ENCODE measurements around the gene ZNF503.
A peak's percentile ranks its signal among the peaks of the same experiment; 100 is the strongest.

ZNF503 gene, protein sequence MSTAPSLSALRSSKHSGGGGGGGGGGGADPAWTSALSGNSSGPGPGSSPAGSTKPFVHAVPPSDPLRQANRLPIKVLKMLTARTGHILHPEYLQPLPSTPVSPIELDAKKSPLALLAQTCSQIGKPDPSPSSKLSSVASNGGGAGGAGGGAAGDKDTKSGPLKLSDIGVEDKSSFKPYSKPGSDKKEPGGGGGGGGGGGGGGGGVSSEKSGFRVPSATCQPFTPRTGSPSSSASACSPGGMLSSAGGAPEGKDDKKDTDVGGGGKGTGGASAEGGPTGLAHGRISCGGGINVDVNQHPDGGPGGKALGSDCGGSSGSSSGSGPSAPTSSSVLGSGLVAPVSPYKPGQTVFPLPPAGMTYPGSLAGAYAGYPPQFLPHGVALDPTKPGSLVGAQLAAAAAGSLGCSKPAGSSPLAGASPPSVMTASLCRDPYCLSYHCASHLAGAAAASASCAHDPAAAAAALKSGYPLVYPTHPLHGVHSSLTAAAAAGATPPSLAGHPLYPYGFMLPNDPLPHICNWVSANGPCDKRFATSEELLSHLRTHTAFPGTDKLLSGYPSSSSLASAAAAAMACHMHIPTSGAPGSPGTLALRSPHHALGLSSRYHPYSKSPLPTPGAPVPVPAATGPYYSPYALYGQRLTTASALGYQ

DNA sequence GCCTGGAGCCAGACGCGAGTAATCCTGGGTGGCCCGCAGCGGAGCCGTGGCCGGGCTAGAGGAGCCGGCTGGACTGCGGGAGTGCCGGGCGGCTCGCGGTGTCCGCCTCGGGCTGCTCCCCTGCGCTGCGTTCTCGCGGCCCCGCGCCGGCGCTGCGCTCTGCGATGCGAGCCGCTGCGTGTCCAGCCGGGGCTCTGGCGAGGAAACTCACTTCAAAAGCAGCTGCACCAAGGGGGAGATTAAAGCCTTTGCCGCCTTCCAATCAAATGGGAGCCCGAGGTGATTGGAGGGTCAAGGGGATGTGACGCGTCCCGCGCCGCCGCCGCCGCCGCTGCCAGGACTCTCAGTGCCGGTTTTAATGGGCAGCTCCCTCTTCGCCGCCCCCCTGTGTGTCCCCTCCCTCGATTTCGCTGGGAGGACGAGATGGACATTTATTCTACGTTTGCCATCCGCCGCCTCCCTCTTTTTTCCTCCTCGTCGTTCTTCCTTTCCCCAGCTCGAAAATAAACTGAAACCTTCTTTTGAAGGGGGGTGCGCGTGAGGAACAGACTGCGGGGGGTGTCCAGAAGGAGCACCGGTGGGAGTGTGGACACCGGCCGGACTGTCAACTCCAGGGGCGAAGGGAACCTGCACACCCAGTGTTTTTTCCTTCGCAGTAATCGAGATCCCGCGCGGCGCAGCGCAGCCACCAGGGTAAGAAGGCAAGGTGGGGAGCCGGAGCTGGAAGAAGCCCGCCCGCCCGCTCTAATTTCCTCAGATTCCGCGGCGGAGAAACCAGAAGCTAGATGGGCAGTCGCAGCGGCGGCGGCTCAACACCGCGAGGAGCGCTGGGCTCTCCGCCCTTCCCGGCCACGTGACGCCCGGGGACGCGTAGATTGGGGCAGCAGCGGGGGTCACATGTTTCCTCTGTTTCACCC is at the start of gene ZNF503:
Gene ZNF503, minus strand, starts transcription at position 196 of the 917 bp plus-strand sequence. CDS start 345 bp downstream, outside the sequence.
- DNase-seq (ENCODE audit: low read depth) = peak; percentile 99

DNA sequence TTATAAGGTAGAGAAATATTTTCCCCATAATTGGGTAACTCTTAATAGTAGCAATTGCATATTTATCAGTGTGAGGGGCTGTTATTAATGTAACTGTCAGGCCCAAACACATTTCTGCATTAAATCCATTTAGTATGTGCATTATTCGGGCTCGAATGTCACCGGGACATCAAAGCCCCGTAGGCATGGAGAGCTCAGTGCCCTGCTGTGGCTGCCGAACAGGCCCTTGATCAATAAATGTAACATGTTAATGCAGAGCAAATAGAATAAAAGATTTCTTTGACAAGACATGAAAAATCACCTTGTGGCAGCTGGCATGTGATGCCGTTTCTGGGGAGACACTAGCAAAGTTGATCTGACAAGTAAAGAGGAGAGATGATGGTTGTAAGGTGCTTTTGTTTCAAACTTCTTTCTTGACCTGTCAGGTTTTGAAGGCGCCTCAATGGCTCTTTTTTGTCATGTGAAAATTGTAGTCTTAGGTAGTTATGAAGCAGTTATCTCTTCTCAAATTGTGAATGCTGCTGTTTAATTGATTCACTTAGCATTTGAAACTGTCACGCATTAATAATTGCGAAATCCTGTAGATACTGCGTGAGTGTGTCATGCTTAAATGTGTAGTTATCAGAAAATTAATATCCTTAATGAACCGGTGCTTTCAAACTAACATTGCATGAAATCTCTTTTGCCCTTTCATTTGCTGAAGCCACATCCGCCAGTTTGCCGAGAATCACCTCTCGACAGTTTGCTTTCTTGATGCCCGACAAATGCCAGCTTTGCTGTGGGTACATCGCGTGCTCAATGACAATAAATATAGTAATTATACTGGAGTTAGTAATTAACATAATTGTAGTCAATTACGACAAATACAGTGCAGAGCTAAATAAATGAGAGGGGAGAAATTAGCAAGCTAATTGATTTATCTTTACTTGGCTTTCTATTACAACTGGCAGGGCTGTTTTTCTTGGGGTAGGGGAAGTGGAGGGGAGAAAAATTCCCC is 49.4 kb upstream of the ZNF503 start:
- no peak for DNase-seq (ENCODE audit: low read depth)

DNA sequence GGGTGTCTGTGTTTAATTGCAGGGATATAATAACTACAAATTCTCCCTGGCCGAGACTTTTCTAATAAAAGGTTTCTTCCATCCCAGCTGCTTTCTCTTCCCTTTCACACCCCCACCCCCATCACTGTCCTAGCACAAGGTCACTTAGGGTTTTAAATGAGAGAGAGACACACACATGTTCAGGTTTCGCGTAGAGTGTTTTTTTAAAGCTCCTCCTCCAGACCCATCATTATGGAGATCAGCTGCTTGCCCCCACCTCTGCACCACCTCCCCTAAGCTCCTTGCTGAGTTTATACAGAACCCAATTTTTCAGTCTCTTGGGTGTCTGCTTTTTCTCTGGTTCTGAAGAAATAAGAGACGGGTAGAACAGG is 48.5 kb upstream of the ZNF503 start:
- DNase-seq (ENCODE audit: low read depth) = no peak

DNA sequence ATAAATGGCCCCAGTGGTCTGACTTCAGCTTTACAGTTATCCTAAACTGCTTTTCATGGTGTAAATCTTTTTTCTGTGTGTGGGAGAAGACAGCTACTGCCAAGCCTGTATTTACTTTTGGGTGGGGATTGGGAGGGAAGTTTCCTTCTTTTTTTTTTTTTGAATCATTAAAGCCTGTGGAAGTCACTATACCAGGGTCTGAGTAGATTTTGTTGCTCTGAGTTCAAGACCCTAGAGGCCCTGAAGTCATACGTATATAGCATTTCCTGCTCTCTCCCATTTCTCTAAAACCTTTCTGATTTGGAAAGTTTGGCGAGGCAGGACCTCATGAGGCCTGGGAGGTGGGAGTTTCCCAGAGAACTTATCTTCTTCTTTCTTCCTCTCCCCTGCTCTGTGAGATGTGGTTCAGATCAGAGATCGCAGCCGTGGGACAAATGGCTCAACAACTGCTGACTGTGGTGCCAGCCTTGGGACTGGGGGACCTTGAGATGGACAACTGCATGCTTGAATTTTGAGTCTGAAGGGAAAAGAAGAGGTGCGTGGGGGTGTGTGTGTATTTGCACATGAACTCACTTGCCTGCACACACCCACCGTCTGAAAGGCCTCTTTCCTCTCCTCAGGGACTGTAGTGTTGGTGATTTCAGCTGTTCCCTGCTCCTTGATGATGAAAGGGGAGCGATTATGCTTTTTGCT is 48.0 kb upstream of the ZNF503 start:
- no peak for DNase-seq (ENCODE audit: low read depth)

DNA sequence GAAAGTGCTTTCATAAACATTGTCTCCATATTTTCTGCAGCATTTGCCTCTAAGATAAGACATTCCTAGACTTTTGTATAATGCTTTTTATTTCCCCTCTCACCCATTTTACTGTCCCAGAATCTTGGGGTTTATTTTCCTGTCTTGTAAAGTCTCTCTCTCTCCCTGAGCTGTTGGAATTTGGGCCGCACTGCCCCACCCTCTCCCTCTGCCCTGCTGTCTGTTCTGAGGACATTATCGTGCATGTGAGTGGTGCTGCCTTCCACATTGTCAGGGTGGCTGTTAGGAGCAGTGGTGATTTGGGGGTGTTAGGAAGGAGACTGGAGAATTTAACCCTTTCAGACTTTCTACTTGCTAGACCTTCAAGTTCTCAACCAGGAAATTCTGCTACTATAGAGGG is 46.6 kb upstream of the ZNF503 start:
- DNase-seq (ENCODE audit: low read depth) = no peak

DNA sequence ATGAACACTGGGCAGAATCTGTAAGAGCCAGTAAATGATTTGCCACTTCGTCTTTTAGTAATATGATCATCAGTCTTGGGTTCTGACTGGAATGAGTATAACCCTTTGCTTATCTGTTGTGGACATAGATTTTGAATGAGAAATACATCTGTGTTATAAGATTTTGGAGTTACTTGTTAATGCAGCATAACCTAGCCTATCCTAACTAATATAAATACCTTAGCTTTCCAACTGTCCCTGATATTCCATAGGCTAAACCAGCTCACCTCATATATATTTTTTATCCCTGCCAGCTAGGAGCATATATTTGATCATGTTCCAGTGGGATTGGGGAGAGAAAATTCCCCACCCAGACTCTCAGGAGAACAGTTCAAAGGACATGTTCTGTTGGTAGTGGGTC is 44.9 kb upstream of the ZNF503 start:
- no peak for DNase-seq (ENCODE audit: low read depth)

DNA sequence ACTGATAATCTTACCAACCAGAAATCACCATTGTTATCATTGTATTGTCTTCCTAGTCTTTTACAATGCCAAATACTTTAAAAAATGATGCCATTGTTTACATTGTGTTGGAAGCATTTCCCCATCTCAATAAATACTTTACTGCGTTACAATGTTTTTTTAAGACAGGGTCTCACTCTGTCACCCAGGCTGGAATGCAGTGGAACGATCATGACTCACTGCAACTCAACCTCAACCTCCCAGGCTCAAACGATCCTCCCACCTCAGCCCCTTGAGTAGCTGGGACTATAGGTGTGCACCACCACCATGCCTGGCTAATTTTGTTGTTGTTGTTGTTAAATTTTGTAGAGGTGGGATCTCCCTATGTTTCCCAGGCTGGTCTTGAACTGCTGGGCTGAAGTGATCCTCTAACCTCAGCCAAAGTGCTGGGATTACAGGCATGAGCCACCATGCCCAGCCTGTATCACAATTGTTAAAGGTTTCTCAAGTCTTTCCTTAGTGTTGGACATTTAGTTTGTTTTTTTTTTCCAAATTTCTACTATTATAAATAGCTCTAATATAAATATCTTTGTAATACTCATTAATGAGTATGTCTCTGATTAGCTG is 43.3 kb upstream of the ZNF503 start:
- DNase-seq (ENCODE audit: low read depth) = no peak

DNA sequence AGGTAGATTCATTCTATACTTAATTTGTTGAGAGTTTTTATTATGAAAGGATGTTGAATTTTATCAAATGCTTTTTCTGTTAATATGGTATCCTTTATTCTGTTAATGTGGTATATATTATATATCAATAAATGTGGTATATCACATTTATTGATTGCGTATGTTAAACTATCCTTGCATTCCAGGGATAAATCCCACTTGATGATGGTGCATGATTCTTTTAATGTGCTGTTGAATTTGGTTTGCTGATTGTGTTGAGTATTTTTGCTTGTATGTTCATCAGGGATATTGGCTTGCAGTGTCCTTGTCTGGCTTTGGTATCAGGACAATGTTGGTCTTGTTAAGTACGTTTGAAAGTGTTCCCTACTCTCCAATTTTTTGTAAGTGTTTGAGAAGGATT is 41.8 kb upstream of the ZNF503 start:
- DNase-seq (ENCODE audit: low read depth) = no peak

DNA sequence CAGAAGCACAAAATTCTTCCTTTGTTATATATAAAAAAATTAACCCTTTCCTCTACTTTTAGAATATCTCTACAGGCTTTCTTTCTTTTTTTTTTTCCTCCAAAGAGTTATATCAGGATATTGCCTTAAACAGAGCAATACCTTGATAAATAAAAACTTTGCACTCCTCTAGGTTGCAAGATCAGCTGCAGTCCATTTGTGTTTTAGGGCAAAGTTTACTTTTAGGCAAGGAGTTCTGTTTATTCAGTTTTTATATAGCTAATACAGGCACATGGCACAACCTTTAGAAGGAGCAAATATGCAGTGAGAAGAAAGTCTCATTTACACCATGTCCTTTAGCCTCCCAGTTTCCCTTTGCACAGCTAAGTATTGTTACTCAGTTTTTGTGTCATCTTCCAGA is 40.1 kb upstream of the ZNF503 start:
- DNase-seq (ENCODE audit: low read depth) = no peak

DNA sequence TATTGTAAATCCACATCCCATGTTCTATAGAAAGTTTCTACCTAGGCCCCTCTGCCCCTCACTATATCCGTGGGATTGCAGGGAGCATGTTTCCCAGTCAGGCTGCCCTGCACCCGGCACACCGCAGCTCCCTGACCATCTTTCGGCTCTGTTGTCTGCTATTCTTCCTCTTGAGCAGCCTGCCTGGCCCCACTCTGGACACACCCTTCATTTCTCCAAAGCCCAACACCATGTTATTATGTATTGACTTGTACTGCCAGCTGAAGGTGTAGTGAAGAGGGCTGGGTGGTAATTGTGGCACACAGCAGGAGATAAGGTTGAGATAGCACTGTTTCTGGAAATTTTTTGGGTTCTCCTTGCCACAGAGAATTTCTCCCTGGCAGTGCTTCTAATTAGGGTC is 39.6 kb upstream of the ZNF503 start:
- no peak for DNase-seq (ENCODE audit: low read depth)

DNA sequence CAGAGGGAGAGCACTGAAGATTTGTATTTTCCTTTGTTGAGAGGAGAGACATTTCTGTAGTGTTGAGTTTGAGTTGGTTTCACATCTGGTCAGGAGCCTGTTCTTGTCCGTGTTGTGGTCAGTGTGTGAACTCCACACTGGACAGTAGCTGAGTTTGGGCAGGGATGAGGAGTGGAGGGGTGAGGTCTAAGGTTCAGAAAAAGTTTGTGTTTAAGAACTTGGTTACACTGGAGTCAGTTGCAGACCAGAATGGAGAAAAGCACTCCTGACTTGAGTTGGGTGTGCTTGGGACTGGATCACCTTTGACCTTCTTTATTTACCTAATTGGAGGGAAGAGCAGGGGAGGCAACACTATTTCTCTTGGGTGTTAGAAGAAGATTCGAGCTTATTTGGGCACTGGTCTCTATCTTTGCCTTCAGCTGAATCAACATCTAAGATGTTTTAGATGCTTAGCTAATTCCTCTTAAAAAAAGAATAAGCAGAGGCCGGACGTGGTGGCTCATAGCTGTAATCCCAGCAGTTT is 38.8 kb upstream of the ZNF503 start:
- DNase-seq (ENCODE audit: low read depth) = no peak

DNA sequence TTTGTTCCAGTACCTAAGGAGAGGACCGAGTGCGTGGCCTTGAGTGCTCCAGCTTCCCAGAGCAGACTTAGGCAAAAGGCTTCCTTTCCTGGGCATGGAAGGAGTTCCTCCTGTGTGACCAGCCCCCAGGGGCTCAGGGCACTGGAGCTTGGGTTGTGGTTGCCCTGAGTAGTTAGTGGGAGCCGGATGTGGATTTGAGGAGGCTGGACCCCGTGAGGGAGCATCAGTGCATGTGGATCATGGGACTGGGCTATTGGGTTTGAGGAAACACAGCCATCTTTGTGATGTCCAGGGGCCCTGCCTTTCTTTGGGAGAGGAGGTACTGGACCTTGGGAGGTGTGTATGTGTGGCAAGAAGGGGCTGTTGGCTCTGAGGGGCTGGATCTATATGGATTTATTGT is 38.2 kb upstream of the ZNF503 start:
- no peak for DNase-seq (ENCODE audit: low read depth)

DNA sequence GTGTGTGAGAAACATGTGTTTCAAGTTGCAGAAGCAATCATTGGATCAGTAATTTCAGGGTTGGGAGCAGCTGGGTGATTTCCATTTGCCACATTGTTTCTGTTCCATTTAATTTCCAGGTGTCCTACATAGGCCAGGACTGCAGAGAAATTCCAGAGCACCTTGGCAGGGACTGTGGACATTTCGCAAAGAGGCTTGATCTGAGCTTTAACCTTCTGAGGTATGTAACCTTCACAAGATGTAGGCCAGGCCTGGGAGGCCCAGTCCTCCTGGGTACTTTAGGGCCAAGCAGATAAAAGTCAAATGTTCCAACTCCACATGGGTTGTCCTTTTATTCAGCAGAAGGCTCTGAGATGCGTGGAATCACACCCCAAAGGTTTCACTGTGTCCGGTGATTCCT is 36.7 kb upstream of the ZNF503 start:
- DNase-seq (ENCODE audit: low read depth) = no peak

DNA sequence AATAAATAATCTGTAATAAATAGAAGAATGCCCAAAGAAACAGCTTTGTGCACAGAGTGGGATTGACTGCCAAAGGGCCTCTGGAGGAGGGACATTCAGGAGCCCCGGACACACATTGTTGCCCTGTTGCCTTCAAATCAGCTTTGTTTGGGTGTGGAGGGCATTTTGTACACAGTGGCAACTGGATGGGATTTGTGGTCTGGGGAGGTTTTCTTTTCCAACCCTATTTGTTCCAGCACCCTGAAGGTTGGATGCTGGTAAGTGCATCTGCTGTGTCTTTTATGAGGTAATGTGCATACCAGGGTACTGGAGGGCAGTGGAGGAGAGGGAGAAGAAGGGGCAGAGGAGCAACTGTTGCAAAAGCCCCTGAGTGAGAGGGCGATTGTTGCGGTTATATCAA is 36.1 kb upstream of the ZNF503 start:
- no peak for DNase-seq (ENCODE audit: low read depth)

DNA sequence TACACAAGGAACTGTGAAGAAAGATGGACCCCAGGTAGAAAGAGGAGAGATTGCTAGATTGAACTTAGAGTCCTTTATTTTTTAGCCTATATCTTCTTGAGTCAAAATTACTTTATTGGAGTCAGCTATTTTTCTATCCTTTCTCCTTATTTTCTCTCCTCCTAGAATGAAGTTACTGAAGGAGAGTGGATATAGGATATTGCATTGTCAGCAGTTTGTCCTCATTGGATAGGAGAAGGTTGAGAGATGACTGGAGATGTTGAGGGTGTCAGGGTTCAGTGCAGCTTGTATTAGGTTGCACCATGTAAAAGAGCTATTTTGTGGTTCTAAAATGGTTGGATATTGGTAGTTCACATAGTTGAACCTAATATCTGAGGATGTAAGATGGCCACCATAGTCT is 35.3 kb upstream of the ZNF503 start:
- no peak for DNase-seq (ENCODE audit: low read depth)

DNA sequence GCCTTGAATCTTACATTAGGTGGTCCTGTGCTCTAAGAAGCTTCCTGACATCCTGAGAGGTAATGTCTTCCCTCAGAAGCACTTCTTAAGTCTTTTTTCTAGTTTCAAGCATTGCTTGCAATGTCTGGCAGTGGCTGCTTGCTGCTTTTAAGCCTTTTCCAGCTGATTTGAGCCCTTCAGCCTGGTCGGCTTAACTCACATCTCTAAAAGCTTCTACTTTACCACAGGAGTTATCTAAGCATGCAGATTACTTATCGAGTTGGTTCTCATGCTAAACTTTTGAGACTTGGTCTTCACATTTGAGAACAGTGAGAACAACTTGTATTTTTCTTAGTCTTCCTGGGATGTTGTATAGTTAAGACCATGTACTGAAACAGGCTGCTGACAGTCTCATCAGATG is 33.7 kb upstream of the ZNF503 start:
- DNase-seq (ENCODE audit: low read depth) = no peak

DNA sequence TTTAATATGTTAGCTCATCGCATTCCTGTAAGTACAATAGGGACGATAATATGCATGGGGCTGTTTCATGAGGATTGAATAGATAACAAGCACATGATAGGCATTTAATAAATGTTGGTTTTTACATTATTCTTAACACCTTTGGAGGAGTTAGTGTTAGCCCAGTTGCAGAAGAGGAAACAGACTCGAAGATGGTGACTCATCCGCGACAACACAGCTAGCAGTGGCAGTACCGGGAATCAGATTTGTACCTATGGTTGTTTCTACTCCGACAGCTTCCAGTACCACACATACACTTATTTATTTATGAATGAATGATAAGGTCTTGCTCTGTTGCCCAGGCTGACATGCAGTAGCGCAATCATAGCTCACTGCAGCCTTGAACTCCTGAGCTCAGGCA is 32.7 kb upstream of the ZNF503 start:
- DNase-seq (ENCODE audit: low read depth) = no peak

DNA sequence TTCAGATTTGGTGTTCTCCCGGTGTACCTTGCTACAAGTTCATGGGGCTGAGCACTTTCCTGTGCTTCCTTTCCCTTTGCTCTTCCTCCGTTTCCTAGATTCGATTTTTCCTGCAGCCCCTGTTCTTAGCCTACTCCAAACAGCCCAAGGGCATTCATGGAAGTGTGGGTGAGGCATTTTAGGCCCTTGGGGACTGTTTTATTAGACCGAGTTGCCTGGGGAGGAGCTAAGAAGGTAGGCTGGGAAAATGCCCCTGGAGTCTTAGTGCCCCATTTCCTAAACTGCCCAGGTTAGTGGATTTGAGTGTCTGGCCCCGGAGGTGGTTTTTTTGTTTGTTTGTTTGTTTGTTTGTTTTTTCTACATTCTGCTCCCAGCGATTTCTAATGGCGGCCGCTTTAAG is 31.7 kb upstream of the ZNF503 start:
- DNase-seq (ENCODE audit: low read depth) = no peak

DNA sequence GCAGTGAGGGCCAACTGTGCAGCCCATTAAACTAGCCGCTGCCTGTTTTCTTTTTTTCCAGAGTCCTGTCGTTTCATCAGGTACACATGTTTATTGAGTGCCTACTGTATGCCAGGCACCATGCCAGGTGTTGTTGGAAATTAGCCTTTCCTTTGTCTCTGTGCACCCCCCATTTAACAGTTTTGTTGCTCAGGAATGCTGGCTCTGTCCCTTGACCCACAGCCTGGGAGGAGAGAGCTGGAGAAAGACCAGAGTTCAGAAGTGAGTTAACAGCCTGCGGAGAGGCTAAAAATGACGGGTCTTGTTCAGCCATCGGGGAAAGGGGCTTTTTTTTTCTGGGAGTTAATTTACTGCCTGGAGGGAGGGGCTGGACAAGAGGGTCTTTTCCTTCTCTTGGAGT is 31.2 kb upstream of the ZNF503 start:
- DNase-seq (ENCODE audit: low read depth) = no peak

DNA sequence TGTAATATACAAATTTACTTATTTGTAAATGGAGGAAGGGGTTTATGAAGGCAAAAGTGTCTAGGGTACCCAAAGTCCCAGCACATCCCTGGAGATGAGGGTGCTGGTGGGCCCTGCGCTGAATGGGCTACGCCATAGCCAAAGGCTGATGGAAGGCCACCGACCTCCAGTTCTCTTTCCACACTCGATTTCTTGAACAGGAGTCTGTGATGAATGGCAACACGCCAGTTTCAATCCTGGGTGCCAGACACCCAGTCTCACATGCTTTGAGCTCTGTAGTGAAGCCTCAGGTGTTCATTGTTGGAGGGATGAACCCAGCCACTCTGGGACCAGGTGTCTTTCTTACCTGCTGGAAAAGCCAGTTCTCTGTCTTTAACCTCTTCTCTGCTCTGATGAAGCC is 30.6 kb upstream of the ZNF503 start:
- no peak for DNase-seq (ENCODE audit: low read depth)

All from fibroblast of gingiva (primary cell).